Gastrocnemius medialis (tissue), 4 donors: ENCODE results near the gene EGFLAM. TPM values are rescaled to one million over a fixed set of nuclear protein-coding genes. Genes with fewer than 3 reads are reported as not detected.

Experiments
- ATAC-seq, 2 donors: fragments of 150-250 bp; one replicate each; pipeline ENCODE4 v1.9.1; 2016
- DNase-seq, 2 donors: peaks; one replicate each; pipeline ENCODE4 v3.0.0-alpha.2; 2019
- H3K27ac ChIP-seq, 4 donors: fragments of 200-600 bp; sonication (generic); 1 replicate in 1 of 4; 2 replicates in 3 of 4; pipeline ENCODE4 v1.5.1; 2016 to 2018; ENCODE audit warnings: mild to moderate bottlenecking in 2 of 4, moderate library complexity in 1 of 4
- H3K27me3 ChIP-seq, 3 donors: fragments of 200-600 bp; sonication (generic) in 2 of 3; 1 replicate in 1 of 3; 2 replicates in 2 of 3; pipeline versions ENCODE4 v1.5.1 to v1.6.0; 2016 to 2019; ENCODE audit warnings: mild to moderate bottlenecking in 1 of 3, moderate library complexity in 1 of 3
- H3K36me3 ChIP-seq, 2 donors: fragments of 200-600 bp; sonication (generic) in 1 of 2; one replicate each; pipeline ENCODE4 v1.5.1; 2017 to 2018
- H3K4me1 ChIP-seq, 2 donors: fragments of 200-600 bp; sonication (generic) in 1 of 2; one replicate each; pipeline ENCODE4 v1.5.1; 2016 to 2017; ENCODE audit warnings: mild to moderate bottlenecking in 2 of 2
- H3K4me3 ChIP-seq, 4 donors: fragments of 200-600 bp; sonication (generic) in 3 of 4; 1 replicate in 1 of 4; 2 replicates in 3 of 4; pipeline ENCODE4 v1.5.1; 2016 to 2019; ENCODE audit warnings: mild to moderate bottlenecking in 2 of 4
- H3K9me3 ChIP-seq, 3 donors: fragments of 200-600 bp; sonication (generic) in 2 of 3; 1 replicate in 1 of 3; 2 replicates in 2 of 3; pipeline ENCODE4 v1.5.1; 2016 to 2019
- POLR2A ChIP-seq, 2 donors: fragments of 450-650 bp; IDR thresholded peaks; one replicate each; pipeline ENCODE4 v1.6.1; 2017; ENCODE audit warnings: antibody characterized with exemption in 2 of 2, mild to moderate bottlenecking in 2 of 2, moderate library complexity in 2 of 2
- in situ Hi-C, 4 donors: fragments of 200-750 bp; cut with MboI; loops; one replicate each; pipeline versions ENCODE4 v1.15.0 to v1.8.0; 2017; ENCODE audit warnings: low sequenced_read_pairs in 4 of 4
- intact Hi-C: fragments of 100-400 bp; cut with DNase I; formaldehyde crosslinking; loops from one replicate; pipeline ENCODE4 v1.15.1; 2023; ENCODE audit warnings: low total_unique reads
- total RNA-seq, 4 donors: library from RNA; depleted of rRNA; stranded (reverse); fragments of >200 nt; gene quantifications; one replicate each; pipeline versions ENCODE4 v1.1.0 to v1.2.3, GENCODE V29; 2016
- TF ChIP-seq, protein P1 (sequence below), 5 experiments: fragments of 450-650 bp in 3 of 5; fragments of 200-600 bp in 2 of 5; sonication (generic) in 2 of 5; IDR thresholded peaks in 4 of 5; conservative IDR thresholded peaks in 1 of 5; 1 replicate in 4 of 5; 2 replicates in 1 of 5; pipeline ENCODE4 v1.5.1; 2016 to 2019; ENCODE audit warnings: antibody characterized with exemption in 5 of 5, mild to moderate bottlenecking in 3 of 5, moderate library complexity in 3 of 5

The EGFLAM gene
- total RNA-seq, 4 donors from 2014 or later: 19.2 to 36.4 (median 32.7) TPM

DNA sequence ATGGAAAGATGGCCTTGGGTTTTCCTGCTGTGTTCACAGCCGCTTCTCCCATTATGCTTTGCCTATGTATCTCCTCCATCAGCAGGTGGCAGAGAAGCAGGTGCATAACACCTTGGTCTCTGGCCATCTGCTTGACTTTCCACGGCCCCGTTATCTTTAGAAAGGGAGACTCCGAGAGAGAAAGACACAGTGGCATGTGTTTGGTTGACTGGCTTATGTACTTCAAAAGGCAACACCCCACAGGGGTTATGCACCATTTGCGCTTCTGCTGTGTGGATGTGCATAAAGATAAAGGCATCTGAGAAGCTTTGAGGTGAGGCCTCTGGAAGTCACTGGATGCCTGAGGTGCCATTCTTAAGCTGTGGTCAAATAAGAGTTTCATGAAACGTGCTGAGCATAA, 138.4 kb downstream of the EGFLAM start:
- in situ Hi-C loops: no loop called here
- intact Hi-C loops: no loop called here
- H3K27me3 ChIP-seq: peaks cover 0 to 9% (median 0%) of the 10 kb centered on the region in 3 donors
- no peak for DNase-seq
- no peaks in the 10 kb centered on the region for H3K9me3 ChIP-seq
- no peak overlapping the region for H3K4me3 ChIP-seq
- no peak for TF ChIP-seq POLR2A (IDR thresholded peaks at IDR 0.05)
- TF ChIP-seq, protein P1, sequence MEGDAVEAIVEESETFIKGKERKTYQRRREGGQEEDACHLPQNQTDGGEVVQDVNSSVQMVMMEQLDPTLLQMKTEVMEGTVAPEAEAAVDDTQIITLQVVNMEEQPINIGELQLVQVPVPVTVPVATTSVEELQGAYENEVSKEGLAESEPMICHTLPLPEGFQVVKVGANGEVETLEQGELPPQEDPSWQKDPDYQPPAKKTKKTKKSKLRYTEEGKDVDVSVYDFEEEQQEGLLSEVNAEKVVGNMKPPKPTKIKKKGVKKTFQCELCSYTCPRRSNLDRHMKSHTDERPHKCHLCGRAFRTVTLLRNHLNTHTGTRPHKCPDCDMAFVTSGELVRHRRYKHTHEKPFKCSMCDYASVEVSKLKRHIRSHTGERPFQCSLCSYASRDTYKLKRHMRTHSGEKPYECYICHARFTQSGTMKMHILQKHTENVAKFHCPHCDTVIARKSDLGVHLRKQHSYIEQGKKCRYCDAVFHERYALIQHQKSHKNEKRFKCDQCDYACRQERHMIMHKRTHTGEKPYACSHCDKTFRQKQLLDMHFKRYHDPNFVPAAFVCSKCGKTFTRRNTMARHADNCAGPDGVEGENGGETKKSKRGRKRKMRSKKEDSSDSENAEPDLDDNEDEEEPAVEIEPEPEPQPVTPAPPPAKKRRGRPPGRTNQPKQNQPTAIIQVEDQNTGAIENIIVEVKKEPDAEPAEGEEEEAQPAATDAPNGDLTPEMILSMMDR (IDR thresholded peaks at IDR 0.05 in 4 of 5, conservative IDR thresholded peaks at IDR 0.05 in 1 of 5): no peak
- H3K27ac ChIP-seq: no peak overlapping the region
- H3K36me3 ChIP-seq: no peaks in the 10 kb centered on the region
- ATAC-seq: no peak
- H3K4me1 ChIP-seq: no peaks in the 10 kb centered on the region

DNA sequence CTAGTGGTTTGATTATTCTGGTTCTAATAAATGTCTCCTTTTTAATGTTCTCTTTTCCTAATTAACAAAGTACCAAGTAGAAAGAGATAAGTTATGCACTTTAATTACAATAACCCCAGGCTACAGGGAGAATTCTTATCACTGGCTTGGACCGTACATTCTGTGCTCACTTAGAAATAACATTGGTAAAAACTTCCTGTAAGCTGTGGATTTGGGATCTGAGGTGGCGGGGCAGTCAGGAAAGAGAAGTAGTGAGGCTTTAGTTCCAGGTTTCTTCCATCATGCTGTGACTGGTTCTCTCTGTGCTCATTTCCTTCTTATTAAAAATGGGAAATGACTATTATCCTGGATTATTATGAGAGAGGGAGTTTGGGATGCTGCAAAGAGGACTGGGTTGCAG, 142.0 kb downstream of the EGFLAM start:
- Histone ChIP-seq H3K4me1 (no peaks in the 10 kb centered on the region), H3K27ac (no peak overlapping the region), H3K9me3 (no peaks in the 10 kb centered on the region), H3K27me3 (peaks cover 0 to 9% (median 0%) of the 10 kb centered on the region in 3 donors), H3K4me3 (no peak overlapping the region), H3K36me3 (no peaks in the 10 kb centered on the region)
- in situ Hi-C loops (no loop called here), intact Hi-C loops (no loop called here)
- DNase-seq (no peak), ATAC-seq (no peak)
- no peak for TF ChIP-seq POLR2A (IDR thresholded peaks at IDR 0.05)
- TF ChIP-seq, protein P1 (IDR thresholded peaks at IDR 0.05 in 4 of 5, conservative IDR thresholded peaks at IDR 0.05 in 1 of 5): no peak

DNA sequence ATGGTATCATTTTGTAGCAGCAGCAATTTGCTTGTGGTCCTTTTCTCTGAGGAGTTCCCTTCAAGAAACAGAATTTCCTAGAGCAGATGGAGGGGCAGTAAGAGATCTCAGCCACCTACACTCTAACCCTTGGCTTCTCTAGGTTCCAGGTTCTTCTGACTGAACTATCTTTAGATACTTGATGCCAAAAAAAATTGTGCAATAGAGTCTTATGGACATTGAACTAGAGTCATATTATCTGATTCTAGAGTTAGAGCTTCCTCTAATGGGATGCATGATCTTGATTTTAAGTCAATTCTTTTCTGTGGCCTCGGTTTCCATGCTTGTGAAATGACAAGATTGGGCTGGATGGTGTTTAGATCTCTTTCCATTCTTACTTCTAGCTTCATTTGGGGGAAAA, 142.8 kb downstream of the EGFLAM start:
- in situ Hi-C loops: no loop called here
- TF ChIP-seq POLR2A (IDR thresholded peaks at IDR 0.05): no peak
- TF ChIP-seq, protein P1 (IDR thresholded peaks at IDR 0.05 in 4 of 5, conservative IDR thresholded peaks at IDR 0.05 in 1 of 5): no peak
- Histone ChIP-seq H3K9me3 (no peaks in the 10 kb centered on the region), H3K4me1 (no peaks in the 10 kb centered on the region), H3K4me3 (no peak overlapping the region), H3K27me3 (peaks cover 0 to 9% (median 0%) of the 10 kb centered on the region in 3 donors), H3K27ac (no peak overlapping the region), H3K36me3 (no peaks in the 10 kb centered on the region)
- DNase-seq: no peak
- ATAC-seq: no peak
- intact Hi-C loops: no loop called here

DNA sequence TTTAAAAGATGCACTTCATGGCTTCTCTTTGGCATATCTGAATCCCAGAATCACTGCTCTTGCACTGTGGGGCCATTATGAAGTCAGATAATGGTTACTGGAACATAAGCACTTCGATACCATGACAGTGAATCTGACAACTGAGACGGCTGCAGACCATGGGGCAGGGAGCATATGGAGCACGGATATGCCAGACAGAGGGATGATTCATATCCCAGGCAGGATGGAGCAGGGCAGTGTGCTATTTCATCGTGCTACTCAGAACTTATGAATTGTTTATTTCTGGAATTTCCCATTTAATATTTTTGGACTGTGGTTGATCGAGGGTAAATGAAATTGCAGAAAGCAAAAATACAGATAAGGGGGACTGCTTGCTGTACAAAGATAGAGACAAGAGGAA, 145.0 kb downstream of the EGFLAM start:
- peaks cover 0 to 9% (median 0%) of the 10 kb centered on the region in 3 donors for H3K27me3 ChIP-seq
- TF ChIP-seq, protein P1 (IDR thresholded peaks at IDR 0.05 in 4 of 5, conservative IDR thresholded peaks at IDR 0.05 in 1 of 5): no peak
- ATAC-seq: no peak
- no peak for DNase-seq
- no peak overlapping the region for H3K4me3 ChIP-seq
- H3K9me3 ChIP-seq: no peaks in the 10 kb centered on the region
- in situ Hi-C loops: no loop called here
- H3K4me1 ChIP-seq: no peaks in the 10 kb centered on the region
- intact Hi-C loops: no loop called here
- no peak overlapping the region for H3K27ac ChIP-seq
- no peaks in the 10 kb centered on the region for H3K36me3 ChIP-seq
